Suprapubic skin (tissue), 4 donors: ENCODE results near the gene GLOD4. TPM values are rescaled to one million over a fixed set of nuclear protein-coding genes. Genes with fewer than 3 reads are reported as not detected.

Experiments used
- DNase-seq, 2 donors: peaks; one replicate each; pipeline ENCODE4 v3.0.0-alpha.2; 2019; ENCODE audit warnings: low spot score in 2 of 2
- H3K27ac ChIP-seq: fragments of 200-600 bp; sonication (generic); one replicate; pipeline ENCODE4 v1.5.1; 2019
- H3K27me3 ChIP-seq: fragments of 200-600 bp; sonication (generic); one replicate; pipeline ENCODE4 v1.5.1; 2019
- H3K36me3 ChIP-seq: fragments of 200-600 bp; sonication (generic); one replicate; pipeline ENCODE4 v1.5.1; 2019
- H3K4me1 ChIP-seq: fragments of 200-600 bp; sonication (generic); one replicate; pipeline ENCODE4 v1.5.1; 2019
- H3K4me3 ChIP-seq: fragments of 200-600 bp; sonication (generic); one replicate; pipeline ENCODE4 v1.5.1; 2019; ENCODE audit warnings: mild to moderate bottlenecking
- H3K9me3 ChIP-seq: fragments of 200-600 bp; sonication (generic); one replicate; pipeline ENCODE4 v1.5.1; 2019
- CTCF ChIP-seq, 2 donors: fragments of 200-600 bp in 1 of 2; fragments of 450-650 bp in 1 of 2; sonication (generic) in 1 of 2; IDR thresholded peaks; one replicate each; pipeline ENCODE4 v1.5.1; 2016 to 2019; ENCODE audit warnings: antibody characterized with exemption in 2 of 2, mild to moderate bottlenecking in 1 of 2, moderate library complexity in 1 of 2
- EP300 ChIP-seq: sonication (generic); formaldehyde crosslinking; IDR thresholded peaks from one replicate; pipeline ENCODE4 v1.6.1; 2017; ENCODE audit warnings: antibody characterized with exemption
- POLR2A ChIP-seq, 2 donors: fragments of 450-650 bp; IDR thresholded peaks; one replicate each; pipeline ENCODE4 v1.6.1; 2017; ENCODE audit warnings: antibody characterized with exemption in 2 of 2, mild to moderate bottlenecking in 2 of 2, moderate library complexity in 2 of 2
- POLR2AphosphoS5 ChIP-seq, 3 donors: sonication (generic); formaldehyde crosslinking; IDR thresholded peaks; one replicate each; pipeline ENCODE4 v1.6.1; 2017; ENCODE audit warnings: antibody characterized with exemption in 3 of 3
- WGBS: methylation state at CpG from one replicate; pipeline ENCODE4 v1.1.5; 2018; 5-methylcytosine and 5-hydroxymethylcytosine counted together
- total RNA-seq, 4 donors: library from RNA; depleted of rRNA; stranded (reverse); fragments of >200 nt; gene quantifications; one replicate each; pipeline ENCODE4 v1.1.0, GENCODE V29; 2016

The GLOD4 gene
- total RNA-seq, 4 donors from 2014 or later = 58.9 to 102 (median 72.1) TPM

GRCh38 chr17:814371-814770 is 32.3 kb upstream of the GLOD4 start:
- peaks cover 58% of the 10 kb centered on the region for H3K36me3 ChIP-seq
- no peaks in the 10 kb centered on the region for H3K27me3 ChIP-seq
- no peak for DNase-seq
- TF ChIP-seq CTCF (IDR thresholded peaks at IDR 0.05) = no peak
- no peak for TF ChIP-seq EP300
- TF ChIP-seq POLR2A (IDR thresholded peaks at IDR 0.05) = no peak
- TF ChIP-seq POLR2AphosphoS5 (IDR thresholded peaks at IDR 0.05) = no peak
- H3K27ac ChIP-seq = no peak overlapping the region
- H3K9me3 ChIP-seq = no peaks in the 10 kb centered on the region
- WGBS = 93% methylated on average over 20 of the region's 20 CpGs
- no peak overlapping the region for H3K4me3 ChIP-seq
- H3K4me1 ChIP-seq = no peaks in the 10 kb centered on the region

GRCh38 chr17:812638-813204 is 30.6 kb upstream of the GLOD4 start:
- no peak for TF ChIP-seq POLR2A (IDR thresholded peaks at IDR 0.05)
- no peak for TF ChIP-seq EP300
- no peak for TF ChIP-seq POLR2AphosphoS5 (IDR thresholded peaks at IDR 0.05)
- TF ChIP-seq CTCF (IDR thresholded peaks at IDR 0.05) = no peak
- Histone ChIP-seq H3K36me3 (peaks cover 44% of the 10 kb centered on the region), H3K4me1 (no peaks in the 10 kb centered on the region), H3K9me3 (no peaks in the 10 kb centered on the region), H3K4me3 (no peak overlapping the region), H3K27ac (no peak overlapping the region), H3K27me3 (no peaks in the 10 kb centered on the region)
- no peak for DNase-seq
- 88% methylated on average over 14 of the region's 14 CpGs for WGBS

GRCh38 chr17:811051-811784 is 29.1 kb upstream of the GLOD4 start:
- no peaks in the 10 kb centered on the region for H3K4me1 ChIP-seq
- no peak overlapping the region for H3K4me3 ChIP-seq
- no peaks in the 10 kb centered on the region for H3K9me3 ChIP-seq
- DNase-seq = no peak
- H3K27ac ChIP-seq = no peak overlapping the region
- H3K36me3 ChIP-seq = peaks cover 35% of the 10 kb centered on the region
- 83% methylated on average over 20 of the region's 29 CpGs for WGBS
- no peak for TF ChIP-seq CTCF (IDR thresholded peaks at IDR 0.05)
- TF ChIP-seq POLR2AphosphoS5 (IDR thresholded peaks at IDR 0.05) = no peak
- TF ChIP-seq POLR2A (IDR thresholded peaks at IDR 0.05) = no peak
- no peak for TF ChIP-seq EP300
- H3K27me3 ChIP-seq = no peaks in the 10 kb centered on the region

- Histone ChIP-seq H3K36me3 (peaks cover 27% of the 10 kb centered on the region), H3K4me3 (no peak overlapping the region), H3K9me3 (no peaks in the 10 kb centered on the region), H3K27me3 (no peaks in the 10 kb centered on the region), H3K27ac (no peak overlapping the region), H3K4me1 (no peaks in the 10 kb centered on the region)
- no peak for DNase-seq
- TF ChIP-seq EP300 (no peak), POLR2A (IDR thresholded peaks at IDR 0.05) (no peak), CTCF (IDR thresholded peaks at IDR 0.05) (no peak), POLR2AphosphoS5 (IDR thresholded peaks at IDR 0.05) (no peak)
- WGBS = 90% methylated on average over 20 of the region's 28 CpGs
These were observed 25.6 kb upstream of the GLOD4 start for GRCh38 chr17:807523-808294.
